22Rv1 (cell line): ENCODE results near the gene MGAT5.

Source experiments
- H3K27ac ChIP-seq: fragments of 450-650 bp; 2 replicates; pipeline ENCODE4 v1.5.1; 2017
- ZFX ChIP-seq: fragments of 450-650 bp; IDR thresholded peaks from 2 replicates; pipeline ENCODE4 v1.6.1; 2017; ENCODE audit warnings: antibody characterized with exemption, borderline replicate concordance
- TF ChIP-seq, protein P1 (sequence below): fragments of 450-650 bp; IDR thresholded peaks from 2 replicates; pipeline ENCODE4 v1.5.1; 2017; ENCODE audit warnings: mild to moderate bottlenecking

The MGAT5 gene

DNA sequence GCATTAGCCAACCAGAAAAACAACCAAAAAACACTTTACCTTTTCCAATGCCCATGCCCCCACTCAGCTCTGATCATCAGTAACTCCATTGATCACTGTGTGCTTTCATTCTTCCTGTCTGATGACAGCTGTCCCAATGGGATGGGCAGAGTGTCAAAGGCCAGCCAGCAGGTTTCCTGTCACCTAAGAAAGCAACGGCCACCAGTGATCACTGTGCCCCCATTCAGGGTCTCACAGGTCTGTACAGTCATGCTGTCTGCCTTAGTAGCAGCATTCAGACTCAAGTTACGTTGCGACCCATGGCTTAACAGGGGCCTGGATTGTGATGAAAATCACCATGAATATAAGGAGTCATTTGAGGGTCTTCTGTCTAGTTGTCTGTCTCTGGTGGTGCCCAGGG, 184.5 kb downstream of the MGAT5 start:
- no peak for TF ChIP-seq ZFX
- TF ChIP-seq, protein P1, sequence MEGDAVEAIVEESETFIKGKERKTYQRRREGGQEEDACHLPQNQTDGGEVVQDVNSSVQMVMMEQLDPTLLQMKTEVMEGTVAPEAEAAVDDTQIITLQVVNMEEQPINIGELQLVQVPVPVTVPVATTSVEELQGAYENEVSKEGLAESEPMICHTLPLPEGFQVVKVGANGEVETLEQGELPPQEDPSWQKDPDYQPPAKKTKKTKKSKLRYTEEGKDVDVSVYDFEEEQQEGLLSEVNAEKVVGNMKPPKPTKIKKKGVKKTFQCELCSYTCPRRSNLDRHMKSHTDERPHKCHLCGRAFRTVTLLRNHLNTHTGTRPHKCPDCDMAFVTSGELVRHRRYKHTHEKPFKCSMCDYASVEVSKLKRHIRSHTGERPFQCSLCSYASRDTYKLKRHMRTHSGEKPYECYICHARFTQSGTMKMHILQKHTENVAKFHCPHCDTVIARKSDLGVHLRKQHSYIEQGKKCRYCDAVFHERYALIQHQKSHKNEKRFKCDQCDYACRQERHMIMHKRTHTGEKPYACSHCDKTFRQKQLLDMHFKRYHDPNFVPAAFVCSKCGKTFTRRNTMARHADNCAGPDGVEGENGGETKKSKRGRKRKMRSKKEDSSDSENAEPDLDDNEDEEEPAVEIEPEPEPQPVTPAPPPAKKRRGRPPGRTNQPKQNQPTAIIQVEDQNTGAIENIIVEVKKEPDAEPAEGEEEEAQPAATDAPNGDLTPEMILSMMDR, result no peak
- H3K27ac ChIP-seq, result no peak overlapping the region

DNA sequence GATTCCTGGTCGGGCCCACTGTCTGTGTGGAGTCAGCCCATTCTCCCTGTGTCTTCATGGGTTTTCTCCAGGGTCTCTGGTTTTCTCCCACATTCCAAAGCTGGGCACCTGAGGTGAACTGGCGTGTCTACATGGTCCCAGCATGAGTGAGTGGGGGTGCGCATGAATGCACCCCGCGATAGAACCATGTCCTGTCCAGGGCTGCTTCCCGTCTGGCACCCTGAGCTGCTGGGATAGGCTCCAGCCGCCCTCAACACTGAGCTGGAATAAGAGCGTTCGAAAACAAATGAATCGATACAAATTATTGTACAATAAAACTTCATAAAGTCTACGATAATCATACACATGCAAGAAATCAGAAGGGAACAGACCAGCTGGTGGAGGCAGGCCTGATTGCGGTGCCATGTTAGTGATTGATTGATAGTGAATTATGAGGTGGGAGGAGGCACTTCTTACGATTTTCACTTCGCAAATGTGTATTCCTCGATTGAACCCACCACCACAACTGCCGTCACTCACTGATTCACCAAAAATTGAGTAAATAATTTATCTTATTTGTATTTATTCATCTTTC, 186.6 kb downstream of the MGAT5 start:
- H3K27ac ChIP-seq, result no peak overlapping the region
- TF ChIP-seq ZFX, result no peak
- TF ChIP-seq, protein P1, result no peak

DNA sequence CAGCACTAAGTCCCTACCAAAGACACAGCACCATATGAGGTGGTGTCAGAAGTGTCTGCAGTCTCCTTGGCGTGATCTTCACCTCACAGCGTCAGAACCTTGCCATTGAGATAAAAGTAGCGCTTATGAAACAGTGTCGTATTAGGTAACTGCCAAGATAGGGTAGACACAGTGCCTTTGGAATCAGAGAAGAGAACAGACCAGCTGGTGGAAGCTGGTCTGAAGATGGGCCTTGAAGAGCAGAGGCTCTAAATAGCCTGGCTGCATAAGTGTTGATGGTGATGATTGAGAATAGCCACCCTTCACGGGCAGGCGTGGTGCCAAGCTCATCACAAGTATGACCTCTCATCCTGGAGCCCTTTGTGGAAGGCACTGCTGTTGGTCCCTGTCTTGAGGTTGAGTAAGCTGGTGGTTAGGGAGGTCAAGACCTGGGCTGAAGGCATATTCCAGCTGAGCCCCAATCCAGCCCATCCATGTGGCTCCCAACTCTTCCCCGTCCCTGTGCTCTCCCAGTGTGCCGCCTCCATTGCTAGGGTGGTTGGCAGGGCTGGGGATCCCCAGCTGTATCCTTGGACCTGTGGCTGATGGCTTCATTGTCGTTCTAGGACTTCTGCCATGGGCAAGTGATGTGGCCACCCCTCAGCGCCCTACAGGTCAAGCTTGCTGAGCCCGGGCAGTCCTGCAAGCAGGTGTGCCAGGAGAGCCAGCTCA, 187.4 kb downstream of the MGAT5 start:
- TF ChIP-seq ZFX, result no peak
- TF ChIP-seq, protein P1, result no peak

DNA sequence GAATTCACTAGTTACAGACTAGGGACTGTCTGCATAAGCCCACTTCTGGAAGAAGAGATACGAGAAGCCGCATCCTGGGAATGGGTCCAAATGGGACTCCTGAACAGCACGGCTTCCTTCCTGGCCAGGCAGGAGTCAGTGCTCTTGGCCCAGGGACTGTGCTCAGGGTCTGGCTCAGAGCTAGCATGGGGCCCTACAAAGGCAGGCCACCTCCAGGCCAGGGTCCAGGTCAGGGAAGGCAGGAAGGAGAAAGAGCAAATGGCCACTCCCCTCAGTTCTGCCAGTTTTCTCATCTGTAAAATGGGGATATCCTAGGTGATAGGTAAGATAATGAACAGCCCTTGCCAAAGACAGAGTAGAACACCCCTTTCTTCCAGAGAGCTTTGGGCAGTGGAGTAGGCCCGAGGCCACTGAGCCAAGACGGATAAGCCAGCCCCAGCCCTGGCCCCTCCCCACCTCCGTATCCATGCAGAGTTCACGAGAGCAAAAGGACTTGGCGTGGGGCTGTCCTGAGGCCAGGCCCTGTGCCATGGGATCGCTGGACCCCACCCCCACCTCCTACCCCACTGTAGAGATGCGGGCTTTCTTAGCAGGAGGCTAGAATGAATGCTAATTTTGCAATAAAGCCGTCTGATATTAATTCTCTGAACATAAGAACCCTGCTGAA, 190.1 kb downstream of the MGAT5 start:
- H3K27ac ChIP-seq, result no peak overlapping the region
- TF ChIP-seq ZFX, result no peak
- TF ChIP-seq, protein P1, result no peak

More for the DNA sequence above, 187.4 kb downstream of the MGAT5 start:
- H3K27ac ChIP-seq, result no peak overlapping the region

DNA sequence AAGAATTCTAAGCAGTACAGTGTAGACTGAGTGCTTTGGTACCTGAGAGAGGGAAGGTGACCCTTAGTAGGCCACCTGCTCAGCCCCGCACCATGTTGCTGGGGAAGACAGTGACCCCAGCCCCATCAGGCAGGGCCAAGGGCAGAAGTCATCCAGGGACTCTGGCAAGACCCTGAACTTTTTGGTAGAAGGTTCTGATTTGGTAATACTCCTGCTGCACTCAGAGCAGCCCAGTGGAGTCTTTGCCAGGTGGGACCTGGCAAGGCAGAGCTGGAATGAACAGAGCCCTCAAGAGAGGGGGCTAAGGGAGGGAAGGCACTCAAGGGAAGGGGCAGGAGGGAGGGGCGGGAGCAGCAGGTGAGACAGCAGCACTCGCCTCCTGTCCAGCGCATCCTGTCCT, 191.2 kb downstream of the MGAT5 start:
- TF ChIP-seq ZFX, result no peak
- TF ChIP-seq, protein P1, result no peak
- no peak overlapping the region for H3K27ac ChIP-seq

DNA sequence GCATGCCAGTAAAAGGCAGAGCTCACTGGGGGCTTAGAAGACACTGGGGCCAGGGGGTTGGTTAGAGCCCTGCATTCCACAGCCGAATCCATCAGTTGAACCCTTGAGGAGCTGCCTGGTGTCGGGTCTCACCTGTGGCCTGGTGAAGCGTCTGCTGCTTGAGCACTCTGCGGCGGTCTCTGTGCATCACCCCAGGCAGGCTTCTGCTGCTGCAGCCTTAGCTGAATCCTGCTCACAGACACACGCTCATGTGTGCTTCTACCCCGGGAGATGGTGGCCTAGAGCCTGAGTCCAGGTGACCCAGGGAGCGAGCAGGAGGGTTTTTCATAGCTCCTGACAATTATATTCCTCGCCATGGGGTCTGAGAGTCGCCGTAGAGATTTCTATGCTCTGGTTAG, 192.1 kb downstream of the MGAT5 start:
- no peak for TF ChIP-seq ZFX
- TF ChIP-seq, protein P1, result no peak
- no peak overlapping the region for H3K27ac ChIP-seq
